IMR-90 (cell line): ENCODE measurements around the gene DDX10. TPM values are rescaled to one million over a fixed set of nuclear protein-coding genes. Genes with fewer than 3 reads are reported as not detected.

ENCODE experiments used
- ATAC-seq: fragments of 200-7000 bp; cut with Tn5 transposase; 2 replicates; pipeline ENCODE4 v1.9.1; 2020; ENCODE audit warnings: low read depth, mild to moderate bottlenecking, moderate library complexity
- BruUV-seq: library from RNA; stranded (reverse); fragments of 400-500 nt; replicated peaks from 2 replicates; lab custom pipeline; 2021; lab: Mats Ljungman, UMichigan
- CTCF ChIA-PET: fragments of 300-600 bp; formaldehyde crosslinking; extraction: SDS; loops from one replicate; lab custom pipeline; 2021; ENCODE audit warnings: antibody characterized with exemption; lab: Yijun Ruan, JAX
- POLR2A ChIA-PET: fragments of 300-600 bp; sonication (Branson Sonifier 250); formaldehyde crosslinking; loops from one replicate; lab custom pipeline; 2022; ENCODE audit warnings: antibody characterized with exemption; ENCODE audit not compliant: unreplicated experiment; lab: Charles Lee
- DNase-seq: peaks from one replicate; pipeline ENCODE4 v3.0.0; 2013
- H2AFZ ChIP-seq: replicated peaks from 2 replicates; pipeline ENCODE3; 2013; ENCODE audit warnings: low read length, mild to moderate bottlenecking; ENCODE audit not compliant: poor library complexity
- H2AK5ac ChIP-seq: 2 replicates; pipeline ENCODE4 v1.6.1; 2013; ENCODE audit warnings: low read depth, low read length, inconsistent platforms
- H2AK9ac ChIP-seq: replicated peaks from 2 replicates; pipeline ENCODE3; 2013; ENCODE audit warnings: mild to moderate bottlenecking, low read depth, low read length, moderate library complexity; ENCODE audit not compliant: poor library complexity
- H2BK120ac ChIP-seq: 2 replicates; pipeline ENCODE4 v1.6.1; 2013; ENCODE audit warnings: low read depth, low read length, inconsistent platforms
- H2BK15ac ChIP-seq: 3 replicates; pipeline ENCODE4 v1.6.1; 2013; ENCODE audit warnings: low read depth, low read length, inconsistent platforms
- H2BK20ac ChIP-seq: 2 replicates; pipeline ENCODE4 v1.6.1; 2013; ENCODE audit warnings: low read depth, mild to moderate bottlenecking, inconsistent platforms, low read length, moderate library complexity
- H2BK5ac ChIP-seq: 2 replicates; pipeline ENCODE4 v1.6.1; 2013; ENCODE audit warnings: mild to moderate bottlenecking, low read depth, low read length, inconsistent platforms; ENCODE audit not compliant: poor library complexity, severe bottlenecking
- H3K14ac ChIP-seq: replicated peaks from 2 replicates; pipeline ENCODE4 v1.6.1; 2013; ENCODE audit warnings: low read depth, low read length, inconsistent platforms
- H3K18ac ChIP-seq: 2 replicates; pipeline ENCODE4 v1.6.1; 2013; ENCODE audit warnings: low read depth, low read length, control low read depth
- H3K23ac ChIP-seq: 2 replicates; pipeline ENCODE4 v1.6.1; 2013; ENCODE audit warnings: low read depth, low read length, inconsistent platforms
- H3K27ac ChIP-seq: 2 replicates; pipeline ENCODE4 v1.5.1; 2013; ENCODE audit warnings: mild to moderate bottlenecking, control low read depth, low read length; ENCODE audit not compliant: insufficient read depth
- H3K27me3 ChIP-seq: 2 replicates; pipeline ENCODE4 v1.6.1; 2013; ENCODE audit warnings: low read length; ENCODE audit not compliant: control insufficient read depth, insufficient read depth
- H3K36me3 ChIP-seq: 2 replicates; pipeline ENCODE4 v1.6.1; 2013; ENCODE audit warnings: low read length, mixed read lengths; ENCODE audit not compliant: control insufficient read depth, insufficient read depth
- H3K4ac ChIP-seq: 2 replicates; pipeline ENCODE4 v1.6.1; 2013; ENCODE audit warnings: low read depth, low read length, inconsistent platforms
- H3K4me1 ChIP-seq: 2 replicates; pipeline ENCODE4 v1.6.1; 2013; ENCODE audit warnings: low read length, mixed read lengths; ENCODE audit not compliant: control insufficient read depth, insufficient read depth
- H3K4me2 ChIP-seq: 2 replicates; pipeline ENCODE4 v1.6.1; 2013; ENCODE audit warnings: low read depth, mild to moderate bottlenecking, control low read depth, low read length, moderate library complexity
- H3K4me3 ChIP-seq: 2 replicates; pipeline ENCODE4 v1.5.1; 2013; ENCODE audit warnings: low read depth, mild to moderate bottlenecking, control low read depth, low read length, moderate library complexity; ENCODE audit not compliant: insufficient read depth
- H3K56ac ChIP-seq: 2 replicates; pipeline ENCODE4 v1.6.1; 2013; ENCODE audit warnings: low read length, inconsistent platforms; ENCODE audit not compliant: insufficient read depth; ENCODE audit errors: extremely low read depth
- H3K79me1 ChIP-seq, 2 experiments: 2 replicates each; pipeline ENCODE4 v1.6.1; 2013; ENCODE audit warnings: low read length in 2 of 2, inconsistent platforms in 1 of 2, low read depth in 1 of 2
- H3K9ac ChIP-seq: 2 replicates; pipeline ENCODE4 v1.6.1; 2013; ENCODE audit warnings: low read depth, low read length, control low read depth
- H3K9me1 ChIP-seq: 2 replicates; pipeline ENCODE4 v1.6.1; 2013; ENCODE audit warnings: low read length, inconsistent platforms; ENCODE audit not compliant: insufficient read depth
- H3K9me3 ChIP-seq: 2 replicates; pipeline ENCODE4 v1.6.1; 2013; ENCODE audit warnings: low read length; ENCODE audit not compliant: control insufficient read depth, insufficient read depth
- H4K20me1 ChIP-seq: 2 replicates; pipeline ENCODE4 v1.6.1; 2013; ENCODE audit warnings: low read length, inconsistent platforms; ENCODE audit not compliant: insufficient read depth
- H4K5ac ChIP-seq: 2 replicates; pipeline ENCODE4 v1.6.1; 2013; ENCODE audit warnings: mild to moderate bottlenecking, low read depth, low read length, control low read depth
- H4K8ac ChIP-seq, 2 experiments: 2 replicates each; pipeline ENCODE4 v1.6.1; 2013; ENCODE audit warnings: low read depth in 2 of 2, low read length in 2 of 2, control low read depth in 1 of 2, inconsistent platforms in 1 of 2
- H4K91ac ChIP-seq: 2 replicates; pipeline ENCODE4 v1.6.1; 2013; ENCODE audit warnings: low read depth, low read length, inconsistent platforms; ENCODE audit not compliant: insufficient read depth
- BHLHE40 ChIP-seq: fragments of 150-350 bp; IDR thresholded peaks from 2 replicates; pipeline ENCODE4 v1.6.1; 2016; ENCODE audit warnings: mild to moderate bottlenecking, low read depth, low read length
- CEBPB ChIP-seq: IDR thresholded peaks from 2 replicates; pipeline ENCODE4 v1.6.1; 2012; ENCODE audit warnings: low read depth, low read length, improper control_type of control experiment
- ELK1 ChIP-seq: fragments of 150-350 bp; IDR thresholded peaks from 2 replicates; pipeline ENCODE4 v1.6.1; 2016; ENCODE audit warnings: low read depth, mild to moderate bottlenecking, low read length, moderate library complexity, borderline replicate concordance
- MAFK ChIP-seq: IDR thresholded peaks from 2 replicates; pipeline ENCODE4 v1.6.1; 2012; ENCODE audit warnings: low read depth, low read length, improper control_type of control experiment
- MAZ ChIP-seq: IDR thresholded peaks from 2 replicates; pipeline ENCODE4 v1.6.1; 2012; ENCODE audit warnings: low read depth, mild to moderate bottlenecking, low read length, improper control_type of control experiment, moderate library complexity, borderline replicate concordance
- MXI1 ChIP-seq: IDR thresholded peaks from 2 replicates; pipeline ENCODE4 v1.6.1; 2012; ENCODE audit warnings: low read depth, mild to moderate bottlenecking, low read length, moderate library complexity, borderline replicate concordance
- NFE2L2 ChIP-seq: fragments of 150-350 bp; IDR thresholded peaks from 2 replicates; pipeline ENCODE4 v1.6.1; 2016; ENCODE audit warnings: low read depth, mild to moderate bottlenecking, low read length
- POLR2A ChIP-seq: IDR thresholded peaks from 2 replicates; pipeline ENCODE4 v1.6.1; 2012; ENCODE audit warnings: mild to moderate bottlenecking, low read depth, low read length
- RAD21 ChIP-seq: IDR thresholded peaks from 2 replicates; pipeline ENCODE4 v1.6.1; 2012; ENCODE audit warnings: low read length, improper control_type of control experiment
- RCOR1 ChIP-seq: IDR thresholded peaks from 2 replicates; pipeline ENCODE4 v1.6.1; 2012; ENCODE audit warnings: mild to moderate bottlenecking, low read length, improper control_type of control experiment; ENCODE audit not compliant: insufficient replicate concordance
- SMC3 ChIP-seq: fragments of 150-350 bp; IDR thresholded peaks from 2 replicates; pipeline ENCODE4 v1.6.1; 2016; ENCODE audit warnings: low read depth, mild to moderate bottlenecking, antibody characterized with exemption, low read length, moderate library complexity
- WGBS, 2 experiments: methylation state at CpG; one replicate each; pipeline versions ENCODE4 v1.1.5 to v1.1.7; 2013; ENCODE audit warnings: missing lambda C conversion rate in 2 of 2; ENCODE audit not compliant: insufficient read length in 1 of 2; ENCODE audit errors: extremely low coverage in 2 of 2; 5-methylcytosine and 5-hydroxymethylcytosine counted together
- dilution Hi-C: fragments of 300-500 bp; cut with HindIII; formaldehyde crosslinking; loops from one replicate; pipeline ENCODE4 v1.14.3; 2018; ENCODE audit warnings: low sequenced_read_pairs; ENCODE audit not compliant: unreplicated experiment
- in situ Hi-C: fragments of 300-500 bp; cut with MboI; formaldehyde crosslinking; loops from 3 replicates; pipeline ENCODE4 v1.14.3; 2019; ENCODE audit warnings: low sequenced_read_pairs, inconsistent platforms, mixed read lengths
- intact Hi-C: fragments of 100-400 bp; cut with micrococcal nuclease; formaldehyde crosslinking; loops from 2 replicates; pipeline ENCODE4 v1.10.0; 2022
- polyA plus RNA-seq, 3 experiments: library from polyadenylated mRNA; depleted of rRNA; stranded (reverse); fragments of >200 nt; gene quantifications; 2 replicates each; pipeline ENCODE4 v1.2.3, GENCODE V29; 2012; ENCODE audit warnings: low replicate concordance in 1 of 3
- total RNA-seq: library from RNA; depleted of rRNA; stranded (reverse); fragments of >200 nt; gene quantifications from 2 replicates; pipeline ENCODE4 v1.2.3, GENCODE V29; 2012

The DDX10 gene
- total and polyA plus RNA-seq, 2 of the 4 experiments (the other 2 are of a cell fraction), result 20.0 to 31.9 TPM

GRCh38 chr11:108914211-108914610 is 249.3 kb downstream of the DDX10 start:
- no peak overlapping the region for H3K14ac ChIP-seq
- peak overlapping the region; percentile 83; the same call in 1 of the 2 replicates for H2BK120ac ChIP-seq
- in situ Hi-C loops (no loop called here), intact Hi-C loops (no loop called here), dilution Hi-C loops (no loop called here)
- CTCF ChIA-PET, result interaction anchor here (1.2 kb wide), 1 partner anchor 29 kb away, joined by 3 read pairs; no protein-coding TSS in a partner anchor
- no CpG with 5 or more reads among the region's 2 CpGs for WGBS, 2 experiments
- no peak overlapping the region for H3K4me3 ChIP-seq
- no TSS peak for BruUV-seq
- peak overlapping the region; percentile 69 for H3K4ac ChIP-seq
- H2BK5ac ChIP-seq, result no peak overlapping the region
- no peaks in the 10 kb centered on the region for H4K20me1 ChIP-seq
- no peak overlapping the region for H3K56ac ChIP-seq
- H3K9me1 ChIP-seq, result peaks cover 5% of the 10 kb centered on the region; the same call in 1 of the 2 replicates
- no peaks in the 10 kb centered on the region for H3K36me3 ChIP-seq
- peak overlapping the region; percentile 71; the same call in 1 of the 2 replicates for H3K23ac ChIP-seq
- H3K79me1 ChIP-seq, result peaks cover 10 to 18% of the 10 kb centered on the region in 2 experiments
- H4K8ac ChIP-seq, result peak overlapping the region in 1 of 2 experiments; percentile 1; a peak in 1 of 4 replicates
- H3K9ac ChIP-seq, result no peak overlapping the region
- 0 out of 2 replicates have a peak overlapping the region, but pooled peaks have one; percentile 33 for H2AK5ac ChIP-seq
- ATAC-seq, result no peak
- no peak overlapping the region for H2AK9ac ChIP-seq
- no peaks in the 10 kb centered on the region for H3K9me3 ChIP-seq
- DNase-seq, result no peak
- H3K18ac ChIP-seq, result peak overlapping the region; percentile 9; the same call in 1 of the 2 replicates
- H4K91ac ChIP-seq, result peak overlapping the region; percentile 69
- H4K5ac ChIP-seq, result peak overlapping the region; percentile 7; the same call in 1 of the 2 replicates
- POLR2A ChIA-PET, result no interaction called here
- no peaks in the 10 kb centered on the region for H3K27me3 ChIP-seq
- no peak for TF ChIP-seq MAFK
- no peak for TF ChIP-seq ELK1
- TF ChIP-seq POLR2A, result no peak
- no peak for TF ChIP-seq RAD21
- TF ChIP-seq CEBPB, result no peak
- no peak for TF ChIP-seq MXI1
- no peak for TF ChIP-seq NFE2L2
- TF ChIP-seq RCOR1, result no peak
- no peak for TF ChIP-seq SMC3
- TF ChIP-seq MAZ, result no peak
- TF ChIP-seq BHLHE40, result no peak
- peak overlapping the region; percentile 84 for H2BK20ac ChIP-seq
- peak overlapping the region; percentile 10; the same call in 1 of the 2 replicates for H3K27ac ChIP-seq
- H3K4me2 ChIP-seq, result no peak overlapping the region
- H2AFZ ChIP-seq, result no peak overlapping the region
- peak overlapping the region; percentile 79; the same call in 1 of the 3 replicates for H2BK15ac ChIP-seq
- peaks cover 16% of the 10 kb centered on the region for H3K4me1 ChIP-seq
